Right ventricle myocardium inferior (tissue), 1 donor: Measurements from ENCODE around the gene OR10J5. TPM values are rescaled to one million over a fixed set of nuclear protein-coding genes. Genes with fewer than 3 reads are reported as not detected.

Experiments
- ATAC-seq: fragments of 200-7000 bp; cut with Tn5 transposase; one replicate; pipeline ENCODE4 v1.9.1; 2020; ENCODE audit warnings: mild to moderate bottlenecking, moderate library complexity
- DNase-seq: peaks from one replicate; pipeline ENCODE4 v3.0.0; 2021; ENCODE audit errors: missing footprints
- intact Hi-C: fragments of 100-400 bp; cut with DNase I; formaldehyde crosslinking; loops from one replicate; pipeline ENCODE4 v1.11.0; 2022
- total RNA-seq: library from RNA; stranded (reverse); fragmentation: NEBNext Ultra II Directional; extraction: Animal tissue kit (Norgen Biotek cat#: 25700); gene quantifications from one replicate; pipeline ENCODE4 v1.2.1, GENCODE V29; 2021
- donor health status: DM: no; HTN: yes; CAD: no; lungs with severe emphysema.

Gene OR10J5
- total RNA-seq, 1 donor from 2014 or later, result not detected

GRCh38 chr1:159493354-159493753 is 42.5 kb downstream of the OR10J5 start:
- intact Hi-C loops, result no loop called here
- DNase-seq (no peak), ATAC-seq (no peak)

GRCh38 chr1:159492575-159493323 is 43.1 kb downstream of the OR10J5 start:
- intact Hi-C loops, result no loop called here
- ATAC-seq (no peak), DNase-seq (no peak)

Other genes with a start within 250 kb of the OR10J5 start
- 1.0 TPM for gene FCER1A, start 233.7 kb downstream of the OR10J5 start, total RNA-seq
- gene OR10J4, start 103.8 kb downstream of the OR10J5 start, total RNA-seq, result not detected
- not detected for gene OR10J1, start 96.3 kb downstream of the OR10J5 start, total RNA-seq
- gene APCS, start 51.8 kb upstream of the OR10J5 start, total RNA-seq, result not detected
- gene CRP, start 178.6 kb upstream of the OR10J5 start, total RNA-seq, result not detected
- gene DUSP23, start 245.0 kb upstream of the OR10J5 start, total RNA-seq, result 21.3 TPM